Endothelial cell of umbilical vein (primary cell): ENCODE results near the gene KDM5C. TPM values are rescaled to one million over a fixed set of nuclear protein-coding genes. Genes with fewer than 3 reads are reported as not detected.

ENCODE experiments used
- BruUV-seq: library from RNA; stranded (reverse); fragments of 400-500 nt; replicated peaks from 2 replicates; lab custom pipeline; 2021; lab: Mats Ljungman, UMichigan
- CTCF ChIA-PET: fragments of 300-600, 350-600 bp; sonication (Branson Sonifier 250); formaldehyde crosslinking; loops from one replicate; lab custom pipeline; 2021; ENCODE audit warnings: antibody characterized with exemption, inconsistent platforms; lab: Charles Lee
- POLR2A ChIA-PET: fragments of 300-600, 350-600 bp; sonication (Branson Sonifier 250); formaldehyde crosslinking; loops from one replicate; lab custom pipeline; 2021; ENCODE audit warnings: antibody characterized with exemption, inconsistent platforms; lab: Charles Lee
- DNase-seq: peaks from one replicate; pipeline ENCODE4 v3.0.0-alpha.2; 2011; ENCODE audit warnings: low read depth, low spot score
- FAIRE-seq: peaks from 2 replicates; lab custom pipeline; 2011; peaks lifted over from hg19 to GRCh38; lab: Jason Lieb, UNC
- H2AFZ ChIP-seq: 2 replicates; pipeline ENCODE4 v1.6.0; 2012; ENCODE audit warnings: low read depth, low read length, control low read depth, inconsistent platforms
- H3K27ac ChIP-seq: 2 replicates; pipeline ENCODE4 v1.5.1; 2011; ENCODE audit warnings: low read depth, mild to moderate bottlenecking, control low read depth, low read length, moderate library complexity; ENCODE audit not compliant: insufficient read depth
- H3K27me3 ChIP-seq, 2 experiments: 2 replicates each; pipeline versions ENCODE4 v1.6.0 to v1.6.1; 2011; ENCODE audit warnings: low read length in 2 of 2, mixed read lengths in 1 of 2; ENCODE audit not compliant: control insufficient read depth in 2 of 2, insufficient read depth in 2 of 2
- H3K36me3 ChIP-seq, 2 experiments: 2 replicates in 1 of 2; 3 replicates in 1 of 2; pipeline ENCODE4 v1.5.1; 2011; ENCODE audit warnings: low read length in 2 of 2, mild to moderate bottlenecking in 1 of 2, moderate library complexity in 1 of 2; ENCODE audit not compliant: control insufficient read depth in 2 of 2, insufficient read depth in 2 of 2; ENCODE audit errors: extremely low read depth in 1 of 2
- H3K4me1 ChIP-seq: 3 replicates; pipeline ENCODE4 v1.5.1; 2011; ENCODE audit warnings: mild to moderate bottlenecking, low read length; ENCODE audit not compliant: control insufficient read depth, insufficient read depth; ENCODE audit errors: extremely low read depth
- H3K4me2 ChIP-seq: 2 replicates; pipeline ENCODE4 v1.6.1; 2011; ENCODE audit warnings: low read length, control low read depth, mixed read lengths; ENCODE audit not compliant: insufficient read depth
- H3K4me3 ChIP-seq, 3 experiments: fragments of 200-600 bp in 1 of 3; sonication (generic), shearing (Covaris generic) in 1 of 3; replicated peaks in 1 of 3; 2 replicates each; pipeline ENCODE4 v1.5.1; 2011 to 2016; ENCODE audit warnings: control low read depth in 3 of 3, low read length in 3 of 3, mild to moderate bottlenecking in 2 of 3, inconsistent platforms in 1 of 3, low read depth in 1 of 3, moderate library complexity in 1 of 3; ENCODE audit not compliant: insufficient read depth in 1 of 3
- H3K79me2 ChIP-seq: 2 replicates; pipeline ENCODE4 v1.6.0; 2012; ENCODE audit warnings: low read length, inconsistent platforms; ENCODE audit not compliant: control insufficient read depth, insufficient read depth
- H3K9ac ChIP-seq: replicated peaks from 2 replicates; pipeline ENCODE3; 2011; ENCODE audit warnings: low read length, control low read depth; ENCODE audit not compliant: insufficient read depth; ENCODE audit errors: extremely low read depth
- H3K9me1 ChIP-seq: replicated peaks from 3 replicates; pipeline ENCODE4 v1.6.0; 2011; ENCODE audit warnings: mild to moderate bottlenecking, low read length; ENCODE audit not compliant: control insufficient read depth, insufficient read depth; ENCODE audit errors: extremely low read depth
- H3K9me3 ChIP-seq: replicated peaks from 2 replicates; pipeline ENCODE4 v1.5.1; 2012; ENCODE audit warnings: low read length, inconsistent platforms; ENCODE audit not compliant: control insufficient read depth, insufficient read depth
- H4K20me1 ChIP-seq: replicated peaks from 2 replicates; pipeline ENCODE3; 2011; ENCODE audit warnings: mild to moderate bottlenecking, low read length; ENCODE audit not compliant: control insufficient read depth, insufficient read depth; ENCODE audit errors: extremely low read depth
- CTCF ChIP-seq, 2 donors: IDR thresholded peaks; 1 replicate in 1 of 2; 2 replicates in 1 of 2; pipeline ENCODE4 v1.5.1; 2011; ENCODE audit warnings: low read length in 2 of 2, mild to moderate bottlenecking in 2 of 2, moderate library complexity in 2 of 2, control low read depth in 1 of 2, inconsistent platforms in 1 of 2, low read depth in 1 of 2; ENCODE audit not compliant: insufficient read depth in 1 of 2; ENCODE audit errors: extremely low read depth in 1 of 2
- FOS ChIP-seq: IDR thresholded peaks from 2 replicates; pipeline ENCODE4 v1.6.1; 2011; ENCODE audit warnings: mild to moderate bottlenecking, low read length, moderate library complexity, borderline replicate concordance; ENCODE audit not compliant: insufficient read depth
- JUN ChIP-seq: IDR thresholded peaks from 2 replicates; pipeline ENCODE4 v1.6.1; 2011; ENCODE audit warnings: borderline replicate concordance, low read depth; ENCODE audit not compliant: insufficient read length, insufficient read depth
- MYC ChIP-seq: IDR thresholded peaks from one replicate; pipeline ENCODE4 v1.6.1; 2011; ENCODE audit warnings: mild to moderate bottlenecking, low read depth, low read length
- POLR2A ChIP-seq: IDR thresholded peaks from 2 replicates; pipeline ENCODE4 v1.6.1; 2012; ENCODE audit warnings: low read depth, mild to moderate bottlenecking, control low read depth, low read length
- POLR2AphosphoS5 ChIP-seq: IDR thresholded peaks from 2 replicates; pipeline ENCODE4 v1.6.1; 2012; ENCODE audit warnings: low read depth, mild to moderate bottlenecking, control low read depth, low read length, moderate library complexity; ENCODE audit not compliant: insufficient read depth
- dilution Hi-C: fragments of 300-500 bp; cut with MboI; formaldehyde crosslinking; loops from one replicate; pipeline ENCODE4 v1.15.0; 2019; ENCODE audit warnings: low sequenced_read_pairs; ENCODE audit not compliant: extremely low pct_ligation_motif_present
- intact Hi-C: fragments of 100-400 bp; cut with micrococcal nuclease; formaldehyde crosslinking; loops from one replicate; pipeline ENCODE4 v1.10.0; 2022
- polyA plus RNA-seq, 4 experiments: library from polyadenylated mRNA; depleted of rRNA in 3 of 4; stranded (reverse) in 3 of 4; unstranded in 1 of 4; fragments of >200 nt; gene quantifications; 2 replicates each; pipeline versions ENCODE4 v1.2.1 to v1.2.3, GENCODE V29; 2011 to 2012; ENCODE audit warnings: missing spikeins in 1 of 4
- total RNA-seq: library from RNA; stranded (reverse); gene quantifications from 2 replicates; pipeline ENCODE4 v1.2.3, GENCODE V29; 2021
- TF ChIP-seq, protein P1 (sequence below): IDR thresholded peaks from 2 replicates; pipeline ENCODE4 v1.6.1; 2011; ENCODE audit not compliant: insufficient read depth, insufficient read length

The KDM5C gene
- total and polyA plus RNA-seq, 2 donors (not counting 3 experiments of a cell fraction or from before 2014, with no cell fraction given), result 44.7 to 78.7 TPM

DNA sequence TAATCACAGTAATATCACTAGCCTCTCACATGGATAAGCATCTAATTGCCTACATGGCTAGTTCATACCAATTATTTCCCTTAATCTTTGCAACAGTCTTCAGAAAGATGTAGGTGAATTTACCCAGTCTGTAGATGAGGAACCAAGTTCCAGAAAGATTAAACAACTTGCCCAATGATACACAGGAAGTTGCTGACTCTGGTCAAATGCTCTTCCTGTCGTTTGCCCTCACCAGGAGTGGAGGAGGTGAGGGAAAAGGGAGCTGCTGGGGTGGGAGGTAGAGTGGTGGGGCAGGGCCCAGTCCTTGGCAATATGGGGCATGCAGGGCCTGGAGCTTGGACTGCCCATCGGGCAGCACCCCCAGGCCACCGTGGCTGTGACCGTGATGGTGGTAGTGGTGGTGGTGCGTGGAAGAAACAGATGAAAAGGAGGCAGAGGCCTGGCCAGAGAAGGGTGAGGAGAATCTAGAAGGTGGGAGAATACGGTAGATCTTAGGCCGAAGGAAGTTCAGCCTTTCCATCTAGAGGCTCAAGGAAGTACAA lies 2.3 kb upstream of the KDM5C start:
- no peak for DNase-seq
- H3K9me1 ChIP-seq, result no peaks in the 10 kb centered on the region
- intact Hi-C loops (no loop called here), dilution Hi-C loops (no loop called here)
- H3K4me2 ChIP-seq, result no peak overlapping the region
- peaks cover 14% of the 10 kb centered on the region for H3K4me1 ChIP-seq
- TF ChIP-seq, protein P1, sequence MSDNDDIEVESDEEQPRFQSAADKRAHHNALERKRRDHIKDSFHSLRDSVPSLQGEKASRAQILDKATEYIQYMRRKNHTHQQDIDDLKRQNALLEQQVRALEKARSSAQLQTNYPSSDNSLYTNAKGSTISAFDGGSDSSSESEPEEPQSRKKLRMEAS, result no peak
- TF ChIP-seq MYC, result no peak
- TF ChIP-seq POLR2A, result no peak
- TF ChIP-seq POLR2AphosphoS5, result no peak
- no peak for TF ChIP-seq FOS
- H3K27me3 ChIP-seq, result no peaks in the 10 kb centered on the region
- H3K36me3 ChIP-seq, result no peaks in the 10 kb centered on the region
- H4K20me1 ChIP-seq, result no peaks in the 10 kb centered on the region
- no TSS peak for BruUV-seq
- no peak overlapping the region for H2AFZ ChIP-seq
- H3K9ac ChIP-seq, result no peak overlapping the region
- no peaks in the 10 kb centered on the region for H3K9me3 ChIP-seq
- H3K27ac ChIP-seq, result no peak overlapping the region
- H3K79me2 ChIP-seq, result peaks cover 26% of the 10 kb centered on the region
- H3K4me3 ChIP-seq, result no peak overlapping the region
- POLR2A ChIA-PET, result no interaction called here
- no peak for FAIRE-seq
- CTCF ChIA-PET, result no interaction called here

DNA sequence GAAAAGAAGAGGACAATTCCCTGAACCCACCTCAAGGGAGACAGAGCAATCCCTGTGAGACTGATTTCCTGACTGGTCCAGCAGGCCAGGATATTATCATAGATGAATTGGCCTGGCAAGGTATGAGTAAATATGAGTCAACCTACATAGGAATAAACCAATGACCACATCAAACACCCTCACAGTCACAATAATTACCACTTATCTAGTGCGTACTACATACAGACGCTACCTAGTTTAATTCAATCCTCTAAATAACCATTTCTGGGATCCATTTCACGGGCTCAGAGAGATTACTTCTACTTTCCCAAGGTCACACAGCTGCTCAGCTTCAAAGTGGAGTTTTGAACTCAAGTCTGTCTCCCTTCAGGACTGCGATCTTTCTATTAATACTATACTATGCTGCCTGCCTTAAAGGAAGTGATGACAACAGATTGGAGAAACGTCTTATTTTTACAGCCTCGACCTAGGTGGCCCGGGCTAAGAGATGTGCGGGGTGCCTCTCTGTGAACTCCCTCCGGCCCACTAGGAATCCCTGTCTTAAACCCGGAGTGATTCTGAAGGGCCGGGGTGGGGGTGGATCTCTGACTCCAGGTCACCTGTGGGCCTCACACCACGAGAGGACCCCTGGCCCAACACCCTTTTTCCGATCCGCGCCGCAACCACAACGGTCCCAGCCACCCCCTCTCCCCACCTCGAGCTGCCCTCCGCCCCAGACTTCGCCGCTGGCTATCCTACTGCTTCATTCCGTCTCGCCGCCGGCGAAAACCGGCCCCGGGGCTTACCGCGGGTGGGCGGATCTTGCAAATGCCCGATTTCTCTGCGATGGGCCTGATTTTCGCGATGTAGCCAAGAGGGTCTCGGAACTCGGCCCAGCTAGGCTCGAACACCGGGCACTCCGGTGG lies 800 bp downstream of the KDM5C start:
- H3K4me1 ChIP-seq, result peaks cover 14% of the 10 kb centered on the region
- peak overlapping the region; percentile 80 for H3K4me2 ChIP-seq
- peak overlapping the region; percentile 55 for H2AFZ ChIP-seq
- no peaks in the 10 kb centered on the region for H3K9me1 ChIP-seq
- no peaks in the 10 kb centered on the region for H3K36me3 ChIP-seq
- no peaks in the 10 kb centered on the region for H3K9me3 ChIP-seq
- H3K79me2 ChIP-seq, result peaks cover 50% of the 10 kb centered on the region
- DNase-seq (peak; percentile 47), FAIRE-seq (peak; percentile 83)
- dilution Hi-C loops (no loop called here), intact Hi-C loops (no loop called here)
- peak overlapping the region; percentile 87 for H3K9ac ChIP-seq
- ChIA-PET POLR2A (no interaction called here), CTCF (no interaction called here)
- H3K27ac ChIP-seq, result peak overlapping the region; percentile 91
- no peaks in the 10 kb centered on the region for H4K20me1 ChIP-seq
- TF ChIP-seq FOS (peak; percentile 78), JUN (peak; percentile 25), POLR2A (no peak), CTCF (IDR thresholded peaks at IDR 0.05; ENCODE audit: extremely low read depth in 1 of 2, insufficient read depth in 1 of 2, low read depth in 1 of 2, low read length in 2 of 2) (no peak)
- BruUV-seq, result TSS peak; percentile 88
- H3K27me3 ChIP-seq, result no peaks in the 10 kb centered on the region
- H3K4me3 ChIP-seq, result peak overlapping the region; percentile 70 to 88 (median 71)
